ENCODE data around the gene NECTIN3. TPM values are rescaled to one million over a fixed set of nuclear protein-coding genes. Genes with fewer than 3 reads are reported as not detected.

Gene NECTIN3
- total and polyA plus RNA-seq, 10 of the 15 experiments (the other 5 are each of a cell fraction or from before 2014, with no cell fraction given), result 0.21 TPM; not detected in 9

DNA sequence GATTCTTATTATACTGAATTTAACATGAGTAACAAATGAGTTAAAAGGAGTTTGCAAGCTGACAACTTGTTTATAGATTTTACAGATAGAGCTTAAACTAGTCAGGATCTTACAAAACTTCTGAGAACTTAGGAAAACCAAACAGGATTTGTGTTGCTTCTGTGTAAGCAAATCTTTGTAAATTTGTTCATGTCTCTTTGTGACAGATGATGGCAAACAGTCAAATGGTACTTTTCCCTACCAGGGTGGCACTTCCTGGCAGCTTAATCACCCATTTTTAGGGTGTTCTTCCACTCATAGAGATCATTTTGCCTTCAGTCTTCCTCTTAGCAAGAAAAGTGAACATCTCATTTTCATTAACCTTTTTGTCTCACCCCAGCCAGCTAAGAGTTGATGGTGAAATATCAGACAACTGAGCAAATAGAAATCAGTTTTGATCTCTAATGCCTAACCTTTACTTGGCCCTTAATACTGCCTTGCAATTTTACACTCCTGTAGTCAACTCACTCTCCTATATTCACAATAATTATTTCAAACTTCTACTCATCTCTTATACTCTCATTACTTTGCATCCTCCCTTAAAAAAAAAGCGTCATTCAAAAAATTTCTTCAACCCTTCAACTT is 23.7 kb upstream of the NECTIN3 start:
- Histone ChIP-seq H2AFZ (ENCODE audit: control insufficient read depth, low read depth, low read length) (no peak overlapping the region), H3K79me2 (ENCODE audit: control insufficient read depth, insufficient read depth, low read length) (no peaks in the 10 kb centered on the region), H3K27ac (ENCODE audit: control insufficient read depth, insufficient read depth) (no peak overlapping the region), H3K27me3 (replicated peaks in 1 of 2; ENCODE audit: control insufficient read depth in 2 of 2, insufficient read depth in 2 of 2, low read length in 1 of 2) (no peaks in the 10 kb centered on the region), H3K4me1 (ENCODE audit: control insufficient read depth, insufficient read depth, low read length) (no peaks in the 10 kb centered on the region), H3K9ac (ENCODE audit: control insufficient read depth, insufficient read depth, low read length) (no peak overlapping the region), H3K4me3 (no peak overlapping the region), H3K9me3 (replicated peaks; ENCODE audit: control insufficient read depth, insufficient read depth, low read length) (no peaks in the 10 kb centered on the region), H4K20me1 (ENCODE audit: control insufficient read depth, insufficient read depth) (no peaks in the 10 kb centered on the region), H3K36me3 (ENCODE audit: control insufficient read depth in 2 of 2, insufficient read depth in 2 of 2, low read length in 1 of 2) (no peaks in the 10 kb centered on the region), H3K4me2 (ENCODE audit: control insufficient read depth, insufficient read depth) (no peak overlapping the region)
- ChIA-PET RAD21 (ENCODE audit: unreplicated experiment) (no interaction called here), SMC1A (ENCODE audit: uncharacterized antibody, unreplicated experiment) (no interaction called here), CTCF (no interaction called here), POLR2A (no interaction called here)
- no peak for FAIRE-seq
- no peak for DNase-seq (ENCODE audit: low read depth, low spot score)
- no peak for ATAC-seq
- no peak for TF ChIP-seq KLF5 (IDR thresholded peaks at IDR 0.05; ENCODE audit: partially characterized antibody)
- WGBS (ENCODE audit: insufficient coverage, insufficient replicate concordance, low lambda C conversion rate, missing lambda C conversion rate), result 0% methylated on average over 1 of the region's 1 CpG
- no TSS peak for BruUV-seq (replicated peaks)
- intact Hi-C loops (cut with micrococcal nuclease; ENCODE audit: unreplicated experiment), result no loop called here
- in situ Hi-C loops (cut with MboI), result no loop called here

DNA sequence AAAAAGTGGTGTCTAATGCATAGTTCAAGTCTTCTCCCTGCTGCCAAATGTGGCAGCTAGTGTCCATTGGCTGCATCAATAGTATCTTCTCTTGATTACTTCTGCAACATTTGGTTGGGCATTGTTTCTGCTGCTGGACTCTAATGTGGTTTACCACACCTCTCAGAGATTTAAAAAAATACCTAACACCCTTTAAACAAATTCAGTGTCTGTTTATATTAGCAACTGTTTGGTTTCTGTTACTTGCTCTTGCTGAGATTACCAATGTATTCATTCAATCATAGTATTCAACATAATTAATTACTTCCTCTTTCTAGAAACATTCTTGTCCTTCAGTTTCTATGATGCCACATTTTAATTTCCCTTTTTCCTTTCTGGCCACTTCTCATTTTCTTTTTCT is 20.3 kb upstream of the NECTIN3 start:
- H3K79me2 ChIP-seq (ENCODE audit: control insufficient read depth, insufficient read depth, low read length), result no peaks in the 10 kb centered on the region
- CTCF ChIA-PET, result no interaction called here
- intact Hi-C loops (cut with micrococcal nuclease; ENCODE audit: unreplicated experiment), result no loop called here
- ATAC-seq, result peak; percentile 34
- no peak overlapping the region for H3K4me3 ChIP-seq
- no peak overlapping the region for H3K9ac ChIP-seq (ENCODE audit: control insufficient read depth, insufficient read depth, low read length)
- in situ Hi-C loops (cut with MboI), result no loop called here
- H4K20me1 ChIP-seq (ENCODE audit: control insufficient read depth, insufficient read depth), result no peaks in the 10 kb centered on the region
- no peaks in the 10 kb centered on the region for H3K9me3 ChIP-seq (replicated peaks; ENCODE audit: control insufficient read depth, insufficient read depth, low read length)
- SMC1A ChIA-PET (ENCODE audit: uncharacterized antibody, unreplicated experiment), result no interaction called here
- H3K4me1 ChIP-seq (ENCODE audit: control insufficient read depth, insufficient read depth, low read length), result no peaks in the 10 kb centered on the region
- no peak overlapping the region for H2AFZ ChIP-seq (ENCODE audit: control insufficient read depth, low read depth, low read length)
- no peak for DNase-seq (ENCODE audit: low read depth, low spot score)
- RAD21 ChIA-PET (ENCODE audit: unreplicated experiment), result no interaction called here
- TF ChIP-seq RAD51 (IDR thresholded peaks at IDR 0.05), result no peak
- TF ChIP-seq, protein P1, sequence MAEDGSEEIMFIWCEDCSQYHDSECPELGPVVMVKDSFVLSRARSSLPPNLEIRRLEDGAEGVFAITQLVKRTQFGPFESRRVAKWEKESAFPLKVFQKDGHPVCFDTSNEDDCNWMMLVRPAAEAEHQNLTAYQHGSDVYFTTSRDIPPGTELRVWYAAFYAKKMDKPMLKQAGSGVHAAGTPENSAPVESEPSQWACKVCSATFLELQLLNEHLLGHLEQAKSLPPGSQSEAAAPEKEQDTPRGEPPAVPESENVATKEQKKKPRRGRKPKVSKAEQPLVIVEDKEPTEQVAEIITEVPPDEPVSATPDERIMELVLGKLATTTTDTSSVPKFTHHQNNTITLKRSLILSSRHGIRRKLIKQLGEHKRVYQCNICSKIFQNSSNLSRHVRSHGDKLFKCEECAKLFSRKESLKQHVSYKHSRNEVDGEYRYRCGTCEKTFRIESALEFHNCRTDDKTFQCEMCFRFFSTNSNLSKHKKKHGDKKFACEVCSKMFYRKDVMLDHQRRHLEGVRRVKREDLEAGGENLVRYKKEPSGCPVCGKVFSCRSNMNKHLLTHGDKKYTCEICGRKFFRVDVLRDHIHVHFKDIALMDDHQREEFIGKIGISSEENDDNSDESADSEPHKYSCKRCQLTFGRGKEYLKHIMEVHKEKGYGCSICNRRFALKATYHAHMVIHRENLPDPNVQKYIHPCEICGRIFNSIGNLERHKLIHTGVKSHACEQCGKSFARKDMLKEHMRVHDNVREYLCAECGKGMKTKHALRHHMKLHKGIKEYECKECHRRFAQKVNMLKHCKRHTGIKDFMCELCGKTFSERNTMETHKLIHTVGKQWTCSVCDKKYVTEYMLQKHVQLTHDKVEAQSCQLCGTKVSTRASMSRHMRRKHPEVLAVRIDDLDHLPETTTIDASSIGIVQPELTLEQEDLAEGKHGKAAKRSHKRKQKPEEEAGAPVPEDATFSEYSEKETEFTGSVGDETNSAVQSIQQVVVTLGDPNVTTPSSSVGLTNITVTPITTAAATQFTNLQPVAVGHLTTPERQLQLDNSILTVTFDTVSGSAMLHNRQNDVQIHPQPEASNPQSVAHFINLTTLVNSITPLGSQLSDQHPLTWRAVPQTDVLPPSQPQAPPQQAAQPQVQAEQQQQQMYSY (CRISPR knock-in tag; IDR thresholded peaks at IDR 0.05), result no peak
- TF ChIP-seq RBBP5 (conservative IDR thresholded peaks at IDR 0.05), result no peak
- no peak for TF ChIP-seq MYB (IDR thresholded peaks at IDR 0.05; ENCODE audit: borderline replicate concordance, low read depth, low read length)
- TF ChIP-seq HDAC6 (IDR thresholded peaks at IDR 0.05; ENCODE audit: unreplicated experiment), result no peak
- no peak for TF ChIP-seq FOXK2 (IDR thresholded peaks at IDR 0.05)
- TF ChIP-seq MEF2A (IDR thresholded peaks at IDR 0.05; ENCODE audit: insufficient read depth, low read depth, low read length), result no peak
- TF ChIP-seq HDGF (IDR thresholded peaks at IDR 0.05), result no peak
- TF ChIP-seq, protein P2, sequence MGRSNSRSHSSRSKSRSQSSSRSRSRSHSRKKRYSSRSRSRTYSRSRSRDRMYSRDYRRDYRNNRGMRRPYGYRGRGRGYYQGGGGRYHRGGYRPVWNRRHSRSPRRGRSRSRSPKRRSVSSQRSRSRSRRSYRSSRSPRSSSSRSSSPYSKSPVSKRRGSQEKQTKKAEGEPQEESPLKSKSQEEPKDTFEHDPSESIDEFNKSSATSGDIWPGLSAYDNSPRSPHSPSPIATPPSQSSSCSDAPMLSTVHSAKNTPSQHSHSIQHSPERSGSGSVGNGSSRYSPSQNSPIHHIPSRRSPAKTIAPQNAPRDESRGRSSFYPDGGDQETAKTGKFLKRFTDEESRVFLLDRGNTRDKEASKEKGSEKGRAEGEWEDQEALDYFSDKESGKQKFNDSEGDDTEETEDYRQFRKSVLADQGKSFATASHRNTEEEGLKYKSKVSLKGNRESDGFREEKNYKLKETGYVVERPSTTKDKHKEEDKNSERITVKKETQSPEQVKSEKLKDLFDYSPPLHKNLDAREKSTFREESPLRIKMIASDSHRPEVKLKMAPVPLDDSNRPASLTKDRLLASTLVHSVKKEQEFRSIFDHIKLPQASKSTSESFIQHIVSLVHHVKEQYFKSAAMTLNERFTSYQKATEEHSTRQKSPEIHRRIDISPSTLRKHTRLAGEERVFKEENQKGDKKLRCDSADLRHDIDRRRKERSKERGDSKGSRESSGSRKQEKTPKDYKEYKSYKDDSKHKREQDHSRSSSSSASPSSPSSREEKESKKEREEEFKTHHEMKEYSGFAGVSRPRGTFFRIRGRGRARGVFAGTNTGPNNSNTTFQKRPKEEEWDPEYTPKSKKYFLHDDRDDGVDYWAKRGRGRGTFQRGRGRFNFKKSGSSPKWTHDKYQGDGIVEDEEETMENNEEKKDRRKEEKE (IDR thresholded peaks at IDR 0.05), result no peak
- no peak for TF ChIP-seq BMI1 (IDR thresholded peaks at IDR 0.05; ENCODE audit: borderline replicate concordance)
- TF ChIP-seq RB1 (IDR thresholded peaks at IDR 0.05; ENCODE audit: borderline replicate concordance), result no peak
- POLR2A ChIA-PET, result no interaction called here
- BruUV-seq (replicated peaks), result no TSS peak
- H3K36me3 ChIP-seq (ENCODE audit: control insufficient read depth in 2 of 2, insufficient read depth in 2 of 2, low read length in 1 of 2), result no peaks in the 10 kb centered on the region
- H3K27ac ChIP-seq (ENCODE audit: control insufficient read depth, insufficient read depth), result no peak overlapping the region
- no peak for FAIRE-seq
- H3K27me3 ChIP-seq (replicated peaks in 1 of 2; ENCODE audit: control insufficient read depth in 2 of 2, insufficient read depth in 2 of 2, low read length in 1 of 2), result no peaks in the 10 kb centered on the region
- no peak overlapping the region for H3K4me2 ChIP-seq (ENCODE audit: control insufficient read depth, insufficient read depth)

Data from GM12878 (cell line).